Kidney tubule cell (primary cell): ENCODE measurements around the gene DLG1.

Experiments used
- DNase-seq: peaks from one replicate; pipeline ENCODE4 v3.0.0-alpha.2; 2018; ENCODE audit warnings: low spot score

DLG1 gene

GRCh38 chr3:197014942-197015575 lies 283.4 kb downstream of the DLG1 start:
- no peak for DNase-seq

- no peak for DNase-seq
Observed at GRCh38 chr3:197014024-197014423, 284.4 kb downstream of the DLG1 start.

GRCh38 chr3:197012540-197012883 lies 285.9 kb downstream of the DLG1 start:
- DNase-seq = no peak

GRCh38 chr3:197011780-197012539 lies 286.5 kb downstream of the DLG1 start:
- no peak for DNase-seq

- DNase-seq = no peak
Observed at GRCh38 chr3:197010556-197011351, 287.7 kb downstream of the DLG1 start.

- no peak for DNase-seq
Observed at GRCh38 chr3:197009532-197010019, 288.8 kb downstream of the DLG1 start.

GRCh38 chr3:197008436-197009209 lies 289.8 kb downstream of the DLG1 start:
- no peak for DNase-seq

- DNase-seq = no peak
Observed at GRCh38 chr3:197007953-197008352, 290.5 kb downstream of the DLG1 start.

- no peak for DNase-seq
Observed at GRCh38 chr3:197007296-197007940, 291.0 kb downstream of the DLG1 start.

GRCh38 chr3:197006860-197007259 lies 291.6 kb downstream of the DLG1 start:
- DNase-seq = no peak

GRCh38 chr3:197006446-197006845 lies 292.0 kb downstream of the DLG1 start:
- DNase-seq = no peak

GRCh38 chr3:197003461-197004385 lies 294.7 kb downstream of the DLG1 start:
- no peak for DNase-seq

- DNase-seq = peak; percentile 89
Observed at GRCh38 chr3:197002701-197003454, 295.5 kb downstream of the DLG1 start.

GRCh38 chr3:197001972-197002700 lies 296.3 kb downstream of the DLG1 start:
- no peak for DNase-seq

- no peak for DNase-seq
Observed at GRCh38 chr3:197001106-197001971, 297.1 kb downstream of the DLG1 start.

GRCh38 chr3:197000211-197000610 lies 298.2 kb downstream of the DLG1 start:
- DNase-seq = no peak

GRCh38 chr3:196998966-196999760 lies 299.2 kb downstream of the DLG1 start:
- DNase-seq = no peak
